Fibroblast of lung (primary cell): ENCODE results near the gene ZBTB17. TPM values are rescaled to one million over a fixed set of nuclear protein-coding genes. Genes with fewer than 3 reads are reported as not detected.
A peak's percentile ranks its signal among the peaks of the same experiment; 100 is the strongest.

Source experiments
- DNase-seq, 2 donors: peaks; one replicate each; pipeline versions ENCODE4 v3.0.0 to v3.0.0-alpha.2; 2010; ENCODE audit warnings: low read depth in 2 of 2
- H2AFZ ChIP-seq: 2 replicates; pipeline ENCODE4 v1.5.1; 2012; ENCODE audit warnings: low read length, control low read depth, inconsistent platforms
- H3K27ac ChIP-seq: 2 replicates; pipeline ENCODE4 v1.5.1; 2011; ENCODE audit warnings: low read length, control low read depth; ENCODE audit not compliant: insufficient read depth
- H3K27me3 ChIP-seq: 2 replicates; pipeline ENCODE4 v1.5.1; 2011; ENCODE audit warnings: mild to moderate bottlenecking, low read length; ENCODE audit not compliant: control insufficient read depth, insufficient read depth
- H3K36me3 ChIP-seq: 2 replicates; pipeline ENCODE4 v1.5.1; 2011; ENCODE audit warnings: low read length; ENCODE audit not compliant: control insufficient read depth, insufficient read depth
- H3K4me1 ChIP-seq: 2 replicates; pipeline ENCODE4 v1.5.1; 2011; ENCODE audit warnings: low read length; ENCODE audit not compliant: control insufficient read depth, insufficient read depth; ENCODE audit errors: extremely low read depth
- H3K4me2 ChIP-seq: 2 replicates; pipeline ENCODE4 v1.5.1; 2011; ENCODE audit warnings: low read length, control low read depth; ENCODE audit not compliant: insufficient read depth; ENCODE audit errors: extremely low read depth
- H3K4me3 ChIP-seq, 4 experiments: fragments of 200-600 bp in 1 of 4; sonication (generic) in 1 of 4; replicated peaks in 1 of 4; 2 replicates each; pipeline ENCODE4 v1.5.1; 2011 to 2016; ENCODE audit warnings: low read length in 4 of 4, low read depth in 3 of 4, mild to moderate bottlenecking in 3 of 4, control low read depth in 2 of 4, inconsistent platforms in 1 of 4, mixed read lengths in 1 of 4; ENCODE audit not compliant: insufficient read depth in 1 of 4; ENCODE audit errors: control extremely low read depth in 1 of 4
- H3K79me2 ChIP-seq: 2 replicates; pipeline ENCODE4 v1.5.1; 2012; ENCODE audit warnings: mild to moderate bottlenecking, low read length, inconsistent platforms; ENCODE audit not compliant: control insufficient read depth, insufficient read depth
- H3K9ac ChIP-seq: 2 replicates; pipeline ENCODE4 v1.5.1; 2011; ENCODE audit warnings: mild to moderate bottlenecking, low read length, control low read depth; ENCODE audit not compliant: insufficient read depth
- H3K9me3 ChIP-seq: 2 replicates; pipeline ENCODE4 v1.5.1; 2012; ENCODE audit warnings: low read depth, low read length; ENCODE audit not compliant: control insufficient read depth, insufficient read depth
- H4K20me1 ChIP-seq: 2 replicates; pipeline ENCODE4 v1.5.1; 2011; ENCODE audit warnings: low read length; ENCODE audit not compliant: control insufficient read depth, insufficient read depth; ENCODE audit errors: extremely low read depth
- EZH2 ChIP-seq: IDR thresholded peaks from 2 replicates; pipeline ENCODE4 v1.5.1; 2012; ENCODE audit warnings: low read length, control low read depth, mild to moderate bottlenecking; ENCODE audit errors: missing control alignments
- polyA plus RNA-seq, 2 donors: library from polyadenylated mRNA; depleted of rRNA in 1 of 2; stranded (reverse) in 1 of 2; unstranded in 1 of 2; fragments of >200 nt; gene quantifications; 2 replicates each; pipeline ENCODE4 v1.2.1, GENCODE V29; 2011 to 2012; ENCODE audit warnings: missing spikeins in 1 of 2
- total RNA-seq: library from RNA; depleted of rRNA; stranded (reverse); fragments of >200 nt; gene quantifications from 2 replicates; pipeline ENCODE4 v1.2.1, GENCODE V29; 2014
- TF ChIP-seq, protein P1 (sequence below), 2 donors: IDR thresholded peaks in 1 of 2; conservative IDR thresholded peaks in 1 of 2; 1 replicate in 1 of 2; 2 replicates in 1 of 2; pipeline ENCODE4 v1.5.1; 2011 to 2012; ENCODE audit warnings: low read length in 2 of 2, control low read depth in 1 of 2, inconsistent platforms in 1 of 2, low read depth in 1 of 2, mild to moderate bottlenecking in 1 of 2

ZBTB17 gene
- total and polyA plus RNA-seq, 2 donors (not counting 1 experiment from before 2014, with no cell fraction given), result 12.6 to 54.3 TPM

DNA sequence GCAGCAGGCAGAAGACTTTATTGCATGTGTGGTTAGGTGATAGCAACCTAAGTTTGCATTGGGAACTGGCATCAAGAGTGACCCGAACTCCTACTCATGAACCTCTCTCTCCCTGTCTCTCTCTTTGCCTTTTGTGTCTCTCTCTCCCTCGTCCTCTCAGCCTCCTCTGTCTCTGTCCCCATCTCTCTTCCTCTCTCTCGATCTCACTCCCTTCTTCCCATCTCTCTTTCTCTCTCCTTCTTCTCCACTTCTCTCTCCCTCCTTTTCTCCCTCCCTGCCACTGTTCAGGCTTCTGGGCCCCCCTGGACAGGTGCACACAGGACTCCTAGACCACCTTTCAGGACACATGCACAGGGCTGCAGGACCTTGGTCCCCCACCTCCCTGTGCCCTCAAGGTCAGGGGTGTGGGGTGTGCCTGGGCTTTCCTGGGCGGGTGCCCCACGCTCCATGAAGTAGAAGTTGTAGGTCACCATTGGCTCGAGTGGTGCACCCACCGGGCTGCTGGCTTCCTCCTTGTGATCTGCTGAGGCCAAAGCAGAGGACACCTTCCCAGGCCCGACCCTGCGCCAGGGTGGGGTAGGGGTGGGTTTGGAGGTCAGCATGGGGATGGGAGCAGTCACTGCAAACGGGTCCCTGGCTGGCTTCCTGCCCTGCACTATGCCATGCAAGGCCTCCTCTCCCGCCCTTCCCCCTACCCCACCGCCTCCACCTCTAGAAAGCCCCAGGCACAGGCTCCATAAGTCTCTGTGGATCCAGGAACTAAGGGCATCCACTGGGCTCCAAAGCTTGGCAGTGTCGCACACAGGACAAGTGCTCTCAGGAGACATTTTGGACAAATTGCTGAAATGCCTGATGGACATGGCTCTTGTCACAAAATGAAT is 13.2 kb upstream of the ZBTB17 start:
- H3K4me1 ChIP-seq, result no peaks in the 10 kb centered on the region
- no peaks in the 10 kb centered on the region for H3K36me3 ChIP-seq
- DNase-seq, result no peak
- H3K4me2 ChIP-seq, result no peak overlapping the region
- no peaks in the 10 kb centered on the region for H4K20me1 ChIP-seq
- H3K79me2 ChIP-seq, result no peaks in the 10 kb centered on the region
- H3K27ac ChIP-seq, result no peak overlapping the region
- no peaks in the 10 kb centered on the region for H3K27me3 ChIP-seq
- H2AFZ ChIP-seq, result no peak overlapping the region
- H3K9me3 ChIP-seq, result no peaks in the 10 kb centered on the region
- H3K9ac ChIP-seq, result no peak overlapping the region
- H3K4me3 ChIP-seq, result no peak overlapping the region
- TF ChIP-seq, protein P1, sequence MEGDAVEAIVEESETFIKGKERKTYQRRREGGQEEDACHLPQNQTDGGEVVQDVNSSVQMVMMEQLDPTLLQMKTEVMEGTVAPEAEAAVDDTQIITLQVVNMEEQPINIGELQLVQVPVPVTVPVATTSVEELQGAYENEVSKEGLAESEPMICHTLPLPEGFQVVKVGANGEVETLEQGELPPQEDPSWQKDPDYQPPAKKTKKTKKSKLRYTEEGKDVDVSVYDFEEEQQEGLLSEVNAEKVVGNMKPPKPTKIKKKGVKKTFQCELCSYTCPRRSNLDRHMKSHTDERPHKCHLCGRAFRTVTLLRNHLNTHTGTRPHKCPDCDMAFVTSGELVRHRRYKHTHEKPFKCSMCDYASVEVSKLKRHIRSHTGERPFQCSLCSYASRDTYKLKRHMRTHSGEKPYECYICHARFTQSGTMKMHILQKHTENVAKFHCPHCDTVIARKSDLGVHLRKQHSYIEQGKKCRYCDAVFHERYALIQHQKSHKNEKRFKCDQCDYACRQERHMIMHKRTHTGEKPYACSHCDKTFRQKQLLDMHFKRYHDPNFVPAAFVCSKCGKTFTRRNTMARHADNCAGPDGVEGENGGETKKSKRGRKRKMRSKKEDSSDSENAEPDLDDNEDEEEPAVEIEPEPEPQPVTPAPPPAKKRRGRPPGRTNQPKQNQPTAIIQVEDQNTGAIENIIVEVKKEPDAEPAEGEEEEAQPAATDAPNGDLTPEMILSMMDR (conservative IDR thresholded peaks at IDR 0.05 in 1 of 2, IDR thresholded peaks at IDR 0.05 in 1 of 2; ENCODE audit: low read depth in 1 of 2, low read length in 2 of 2), result no peak
- TF ChIP-seq EZH2, result no peak

DNA sequence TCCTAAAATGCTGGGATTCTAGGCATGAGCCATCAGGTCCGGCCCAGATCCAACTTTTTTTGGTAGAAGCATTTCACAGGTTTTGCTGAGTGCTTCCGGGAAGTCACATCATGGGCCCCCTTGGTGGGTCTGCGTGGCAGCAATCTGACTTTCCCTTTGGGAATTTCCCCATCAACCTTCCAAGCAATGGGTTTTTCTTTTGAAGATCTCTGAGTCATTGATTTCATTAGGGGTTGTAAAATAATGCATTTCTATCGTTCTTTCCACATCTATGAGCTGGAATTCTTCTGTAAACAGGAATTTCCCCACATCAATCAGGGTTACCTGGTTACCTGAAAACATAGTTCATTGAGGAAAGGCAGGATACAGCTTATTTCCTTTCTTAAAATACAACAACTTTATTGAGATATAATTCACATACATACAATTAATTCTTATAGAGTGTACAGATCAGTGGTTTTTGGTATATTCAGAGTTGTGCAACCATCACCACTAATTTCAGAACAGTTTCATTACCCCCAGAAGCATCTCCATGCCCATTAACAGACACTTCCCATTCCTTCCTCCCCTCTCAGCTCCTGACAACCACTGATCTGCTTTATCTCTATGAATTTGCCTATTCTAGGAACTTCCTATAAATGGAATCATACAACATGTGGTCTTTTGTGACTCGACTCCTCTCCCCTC is 9.9 kb upstream of the ZBTB17 start:
- TF ChIP-seq, protein P1 (conservative IDR thresholded peaks at IDR 0.05 in 1 of 2, IDR thresholded peaks at IDR 0.05 in 1 of 2; ENCODE audit: low read depth in 1 of 2, low read length in 2 of 2), result no peak
- no peak for TF ChIP-seq EZH2

DNA sequence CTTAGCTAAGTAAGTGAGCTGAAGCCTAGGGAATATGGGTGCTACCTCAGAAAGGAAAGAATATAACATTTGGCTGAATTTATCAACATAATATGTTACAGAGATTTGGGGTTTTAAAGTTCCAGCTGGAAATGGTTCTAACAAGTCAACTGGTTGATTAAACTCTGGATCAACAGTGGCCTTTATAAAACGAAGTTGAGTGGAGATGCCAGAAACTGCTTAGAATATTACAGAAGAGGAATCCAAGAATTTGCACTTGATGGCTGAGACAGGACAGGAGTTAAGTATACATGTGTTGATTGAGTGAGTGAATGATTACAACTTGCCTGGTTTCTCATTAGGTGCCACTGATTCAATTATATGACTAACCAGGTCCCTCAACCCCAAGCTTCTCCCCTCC is 7.4 kb upstream of the ZBTB17 start:
- Histone ChIP-seq H2AFZ (no peak overlapping the region), H3K79me2 (no peaks in the 10 kb centered on the region), H3K4me2 (peak overlapping the region; percentile 52), H3K9ac (no peak overlapping the region), H3K36me3 (no peaks in the 10 kb centered on the region), H3K9me3 (no peaks in the 10 kb centered on the region), H3K4me3 (no peak overlapping the region), H4K20me1 (no peaks in the 10 kb centered on the region), H3K27ac (no peak overlapping the region), H3K27me3 (no peaks in the 10 kb centered on the region), H3K4me1 (peaks cover 3% of the 10 kb centered on the region)
- no peak for DNase-seq
- TF ChIP-seq EZH2, result no peak
- TF ChIP-seq, protein P1 (conservative IDR thresholded peaks at IDR 0.05 in 1 of 2, IDR thresholded peaks at IDR 0.05 in 1 of 2; ENCODE audit: low read depth in 1 of 2, low read length in 2 of 2), result no peak

More for the DNA sequence above, 9.9 kb upstream of the ZBTB17 start:
- Histone ChIP-seq H3K9ac (no peak overlapping the region), H3K9me3 (no peaks in the 10 kb centered on the region), H3K79me2 (no peaks in the 10 kb centered on the region), H3K27me3 (no peaks in the 10 kb centered on the region), H2AFZ (no peak overlapping the region), H3K36me3 (no peaks in the 10 kb centered on the region), H3K4me3 (no peak overlapping the region), H3K27ac (no peak overlapping the region), H4K20me1 (no peaks in the 10 kb centered on the region), H3K4me2 (no peak overlapping the region), H3K4me1 (peaks cover 3% of the 10 kb centered on the region)
- peak in 1 of 2 donors; percentile 44 for DNase-seq
